Endothelial cell of umbilical vein (primary cell): ENCODE measurements around the gene GYPA.
"Not testable (repeated sequence)": the region's sequence is repeated elsewhere in the genome, so short reads cannot be mapped to it uniquely, and the experiment has no call there.

Source experiments
- CTCF ChIP-seq, 2 donors: IDR thresholded peaks; 1 replicate in 1 of 2; 2 replicates in 1 of 2; pipeline ENCODE4 v1.5.1; 2011; ENCODE audit warnings: low read length in 2 of 2, mild to moderate bottlenecking in 2 of 2, moderate library complexity in 2 of 2, control low read depth in 1 of 2, inconsistent platforms in 1 of 2, low read depth in 1 of 2; ENCODE audit not compliant: insufficient read depth in 1 of 2; ENCODE audit errors: extremely low read depth in 1 of 2
- EZH2 ChIP-seq: IDR thresholded peaks from 2 replicates; pipeline ENCODE4 v1.6.1; 2012; ENCODE audit warnings: borderline replicate concordance, low read depth, mild to moderate bottlenecking, moderate library complexity, low read length, inconsistent platforms; ENCODE audit not compliant: severe bottlenecking
- FOS ChIP-seq: IDR thresholded peaks from 2 replicates; pipeline ENCODE4 v1.6.1; 2011; ENCODE audit warnings: mild to moderate bottlenecking, low read length, moderate library complexity, borderline replicate concordance; ENCODE audit not compliant: insufficient read depth
- JUN ChIP-seq: IDR thresholded peaks from 2 replicates; pipeline ENCODE4 v1.6.1; 2011; ENCODE audit warnings: borderline replicate concordance, low read depth; ENCODE audit not compliant: insufficient read length, insufficient read depth
- MYC ChIP-seq: IDR thresholded peaks from one replicate; pipeline ENCODE4 v1.6.1; 2011; ENCODE audit warnings: mild to moderate bottlenecking, low read depth, low read length
- POLR2A ChIP-seq: IDR thresholded peaks from 2 replicates; pipeline ENCODE4 v1.6.1; 2012; ENCODE audit warnings: low read depth, mild to moderate bottlenecking, control low read depth, low read length
- POLR2AphosphoS5 ChIP-seq: IDR thresholded peaks from 2 replicates; pipeline ENCODE4 v1.6.1; 2012; ENCODE audit warnings: low read depth, mild to moderate bottlenecking, control low read depth, low read length, moderate library complexity; ENCODE audit not compliant: insufficient read depth

DNA sequence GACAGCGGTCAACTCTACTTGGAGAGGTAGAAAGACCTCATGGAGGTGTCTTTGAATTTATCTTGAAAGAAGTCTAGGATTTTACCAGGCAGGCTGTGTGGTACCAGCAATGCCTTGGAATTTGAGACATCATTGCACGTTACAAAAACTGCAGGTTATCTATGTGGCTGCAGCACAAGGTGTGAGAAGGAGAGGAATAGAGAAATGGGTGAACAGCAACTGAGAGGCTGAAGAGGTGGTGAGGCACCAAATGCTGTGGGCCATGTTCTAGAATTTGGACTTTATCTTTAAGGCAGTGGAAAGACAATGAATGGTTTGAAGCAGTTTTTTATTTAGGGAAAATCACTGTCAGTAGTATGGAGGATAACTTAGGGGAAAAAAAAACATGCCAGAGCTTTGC, 15.4 kb downstream of the GYPA start:
- TF ChIP-seq POLR2AphosphoS5; JUN; CTCF (IDR thresholded peaks at IDR 0.05; ENCODE audit: extremely low read depth in 1 of 2, insufficient read depth in 1 of 2, low read depth in 1 of 2, low read length in 2 of 2); EZH2; POLR2A; FOS; MYC: not testable (repeated sequence)
